IPS-15b (cell line): Measurements from ENCODE around the gene PTPRN2.

ENCODE experiments used
- H3K27me3 ChIP-seq: one replicate; pipeline ENCODE4 v1.6.1; 2013; ENCODE audit warnings: low read length; ENCODE audit not compliant: control insufficient read depth, insufficient read depth
- H3K36me3 ChIP-seq: one replicate; pipeline ENCODE4 v1.6.1; 2013; ENCODE audit warnings: low read length; ENCODE audit not compliant: control insufficient read depth, insufficient read depth
- H3K4me1 ChIP-seq: one replicate; pipeline ENCODE4 v1.6.1; 2013; ENCODE audit warnings: mild to moderate bottlenecking, low read length; ENCODE audit not compliant: control insufficient read depth, insufficient read depth
- H3K4me3 ChIP-seq: one replicate; pipeline ENCODE4 v1.5.1; 2013; ENCODE audit warnings: low read depth, low read length
- H3K9ac ChIP-seq: one replicate; pipeline ENCODE4 v1.6.1; 2013; ENCODE audit warnings: low read depth, mild to moderate bottlenecking, low read length
- H3K9me3 ChIP-seq: one replicate; pipeline ENCODE4 v1.6.1; 2013; ENCODE audit warnings: mild to moderate bottlenecking, low read length; ENCODE audit not compliant: control insufficient read depth, insufficient read depth

Gene PTPRN2

DNA sequence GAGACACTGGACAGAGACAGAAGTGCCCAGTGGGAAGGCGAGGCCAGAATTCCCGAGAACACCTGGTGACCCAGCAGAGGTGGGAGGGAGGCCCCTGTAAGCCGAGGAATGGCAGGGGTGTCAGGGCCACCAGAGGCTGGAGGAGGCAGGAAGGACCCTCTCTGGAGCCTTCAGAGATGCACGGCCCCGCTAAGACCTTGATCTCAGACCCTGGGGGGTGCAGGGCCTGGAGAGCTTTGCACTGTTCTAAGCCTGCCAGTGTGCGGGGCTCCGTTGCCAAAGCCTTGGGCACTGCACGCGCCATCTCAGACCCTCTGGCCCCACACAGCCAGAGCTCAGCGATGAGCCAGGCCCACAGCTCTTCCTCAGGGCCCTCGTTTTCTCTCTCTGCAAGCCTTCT lies 557.1 kb downstream of the PTPRN2 start:
- Histone ChIP-seq H3K4me1 (no peaks in the 10 kb centered on the region), H3K9ac (no peak overlapping the region), H3K4me3 (no peak overlapping the region), H3K36me3 (peaks cover 4% of the 10 kb centered on the region), H3K9me3 (no peaks in the 10 kb centered on the region), H3K27me3 (no peaks in the 10 kb centered on the region)

DNA sequence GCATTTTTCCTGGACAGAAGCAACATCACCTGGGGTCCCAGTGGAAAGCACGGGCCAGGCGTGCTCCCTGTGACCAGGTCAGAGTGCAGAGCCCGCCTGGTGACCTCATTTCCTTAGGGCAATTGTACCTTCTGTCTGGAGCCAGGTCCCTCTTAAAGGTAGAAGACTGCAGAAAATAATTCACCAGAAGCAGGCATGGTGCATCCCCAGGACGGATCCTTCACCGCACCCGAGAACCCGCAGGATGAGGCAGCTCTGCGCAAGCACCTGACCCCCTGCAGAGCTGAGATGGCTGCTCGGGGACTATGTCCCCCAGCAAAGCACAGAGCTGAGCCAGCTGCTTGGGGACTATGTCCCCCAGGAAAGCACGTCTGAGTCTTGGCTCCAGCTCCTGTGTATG lies 557.6 kb downstream of the PTPRN2 start:
- no peak overlapping the region for H3K9ac ChIP-seq
- no peaks in the 10 kb centered on the region for H3K9me3 ChIP-seq
- H3K36me3 ChIP-seq, result peaks cover 4% of the 10 kb centered on the region
- no peak overlapping the region for H3K4me3 ChIP-seq
- H3K27me3 ChIP-seq, result no peaks in the 10 kb centered on the region
- H3K4me1 ChIP-seq, result no peaks in the 10 kb centered on the region

DNA sequence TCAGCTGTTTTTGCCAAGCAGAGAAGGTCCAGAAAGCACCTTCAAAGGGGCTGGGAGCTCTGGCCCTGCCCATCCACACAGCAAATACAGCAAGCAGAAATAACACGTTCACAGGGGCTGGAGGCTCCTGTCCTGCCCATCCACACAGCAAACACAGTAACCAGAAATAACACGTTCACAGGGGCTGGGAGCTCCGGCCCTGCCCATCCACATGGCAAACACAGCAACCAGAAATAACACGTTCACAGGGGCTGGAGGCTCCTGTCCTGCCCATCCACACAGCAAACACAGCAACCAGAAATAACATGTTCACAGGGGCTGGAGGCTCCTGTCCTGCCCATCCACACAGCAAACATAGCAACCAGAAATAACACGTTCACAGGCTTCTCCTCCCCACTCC lies 558.1 kb downstream of the PTPRN2 start:
- Histone ChIP-seq H3K27me3 (no peaks in the 10 kb centered on the region), H3K4me1 (no peaks in the 10 kb centered on the region), H3K36me3 (peaks cover 4% of the 10 kb centered on the region), H3K4me3 (no peak overlapping the region), H3K9me3 (no peaks in the 10 kb centered on the region), H3K9ac (no peak overlapping the region)

DNA sequence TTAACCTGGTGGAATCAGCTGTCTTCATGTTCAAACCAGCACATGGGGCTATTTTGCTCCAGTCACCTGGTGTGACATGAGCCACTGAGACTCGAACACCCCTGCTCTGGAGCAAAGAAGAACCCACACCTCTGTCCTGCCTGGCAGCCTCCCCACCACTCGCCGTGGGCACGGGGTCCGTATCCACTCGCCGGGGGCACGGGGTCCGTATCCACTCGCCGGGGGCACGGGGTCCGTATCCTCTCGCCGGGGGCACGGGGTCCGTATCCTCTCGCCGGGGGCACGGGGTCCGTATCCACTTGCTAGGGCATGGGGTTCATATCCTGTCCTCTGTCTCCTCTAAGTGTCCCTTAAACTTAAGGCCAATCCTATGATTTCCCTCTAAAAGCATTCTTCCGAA lies 558.7 kb downstream of the PTPRN2 start:
- H3K4me1 ChIP-seq, result no peaks in the 10 kb centered on the region
- H3K27me3 ChIP-seq, result no peaks in the 10 kb centered on the region
- H3K36me3 ChIP-seq, result peaks cover 4% of the 10 kb centered on the region
- H3K9me3 ChIP-seq, result no peaks in the 10 kb centered on the region
- H3K9ac ChIP-seq, result no peak overlapping the region
- no peak overlapping the region for H3K4me3 ChIP-seq

DNA sequence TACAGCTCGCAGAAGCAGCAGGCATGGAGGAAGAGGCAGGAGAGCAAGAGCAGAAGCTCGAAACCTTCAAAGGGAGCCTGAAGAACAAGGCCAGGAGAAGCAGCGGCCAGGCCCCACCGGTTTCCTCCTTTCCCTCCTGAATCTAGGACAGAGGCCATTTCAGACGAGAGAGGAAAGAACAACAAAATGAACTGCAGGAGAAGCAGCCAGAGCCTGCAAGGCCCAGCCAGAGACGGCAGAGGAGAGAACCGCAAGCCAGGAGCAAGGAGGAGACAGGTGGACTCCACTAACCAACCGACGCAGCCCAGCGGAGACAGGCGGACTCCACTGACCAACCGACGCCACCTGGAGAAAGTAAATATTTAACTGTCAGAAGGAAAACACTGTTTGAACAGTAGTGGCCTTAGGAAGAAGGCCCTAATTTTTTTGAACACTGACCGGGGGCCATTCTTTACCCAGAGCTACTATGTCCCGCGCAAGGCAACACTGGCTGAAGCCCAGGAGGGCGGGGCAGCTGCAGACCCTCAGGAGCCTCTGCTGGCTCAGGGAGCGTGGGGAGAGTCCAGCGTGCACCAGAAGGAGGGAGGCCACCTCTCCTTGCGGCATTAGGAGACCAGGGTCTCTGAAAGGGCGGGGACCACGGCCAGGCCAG lies 559.2 kb downstream of the PTPRN2 start:
- no peak overlapping the region for H3K4me3 ChIP-seq
- no peaks in the 10 kb centered on the region for H3K36me3 ChIP-seq
- no peaks in the 10 kb centered on the region for H3K27me3 ChIP-seq
- no peak overlapping the region for H3K9ac ChIP-seq
- no peaks in the 10 kb centered on the region for H3K9me3 ChIP-seq
- H3K4me1 ChIP-seq, result no peaks in the 10 kb centered on the region

DNA sequence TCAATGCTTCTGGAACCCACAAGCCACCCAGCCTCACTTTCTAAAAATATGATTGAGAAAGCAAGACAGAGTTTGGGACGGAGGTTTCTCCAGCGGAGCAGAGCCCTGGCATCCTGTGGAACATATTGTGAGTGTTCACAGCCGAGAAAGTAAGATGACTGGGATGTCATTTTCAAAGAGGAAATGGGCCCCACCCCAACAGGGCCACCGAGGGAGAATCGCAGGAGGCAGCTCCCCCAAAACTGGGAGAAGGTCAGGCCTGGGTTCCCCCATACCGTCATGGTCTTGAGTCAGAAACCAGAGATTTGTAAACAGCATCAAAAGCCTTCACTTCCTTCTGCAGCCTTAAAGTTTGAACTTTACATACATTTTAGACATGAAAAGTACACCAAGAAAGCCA lies 560.0 kb downstream of the PTPRN2 start:
- Histone ChIP-seq H3K27me3 (no peaks in the 10 kb centered on the region), H3K4me1 (no peaks in the 10 kb centered on the region), H3K36me3 (no peaks in the 10 kb centered on the region), H3K9ac (no peak overlapping the region), H3K4me3 (no peak overlapping the region), H3K9me3 (no peaks in the 10 kb centered on the region)

DNA sequence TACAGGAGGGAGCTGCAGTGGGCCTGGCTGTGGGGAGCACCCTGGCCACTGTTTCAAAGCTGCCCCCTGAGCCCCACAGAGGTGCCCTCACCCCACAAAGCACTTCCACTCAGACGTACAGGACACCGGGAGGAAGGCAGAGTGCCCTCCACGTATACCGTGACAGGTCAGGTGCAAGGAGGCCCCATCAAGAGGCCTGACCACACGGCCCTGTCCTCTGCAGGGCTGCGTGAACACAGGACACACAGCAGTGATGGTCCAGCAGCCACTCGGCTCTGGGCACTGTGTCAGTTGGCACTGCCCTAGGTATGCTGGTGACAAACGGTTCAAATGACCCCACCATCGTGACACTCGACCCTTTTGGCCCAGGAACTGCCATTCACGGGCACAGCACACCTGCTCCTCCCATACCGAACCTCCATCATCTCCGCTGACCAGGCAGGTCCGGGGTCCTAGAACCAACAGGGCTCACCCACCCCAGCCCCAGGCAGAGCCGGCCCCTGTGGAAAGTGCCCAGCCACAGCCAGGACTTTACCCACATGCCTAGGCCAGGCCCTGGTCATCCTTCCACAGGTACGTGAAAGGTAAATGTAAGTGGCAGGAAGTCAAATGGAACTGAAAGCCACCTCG lies 560.9 kb downstream of the PTPRN2 start:
- no peaks in the 10 kb centered on the region for H3K27me3 ChIP-seq
- H3K4me3 ChIP-seq, result no peak overlapping the region
- no peaks in the 10 kb centered on the region for H3K36me3 ChIP-seq
- H3K9me3 ChIP-seq, result no peaks in the 10 kb centered on the region
- no peak overlapping the region for H3K9ac ChIP-seq
- H3K4me1 ChIP-seq, result no peaks in the 10 kb centered on the region

DNA sequence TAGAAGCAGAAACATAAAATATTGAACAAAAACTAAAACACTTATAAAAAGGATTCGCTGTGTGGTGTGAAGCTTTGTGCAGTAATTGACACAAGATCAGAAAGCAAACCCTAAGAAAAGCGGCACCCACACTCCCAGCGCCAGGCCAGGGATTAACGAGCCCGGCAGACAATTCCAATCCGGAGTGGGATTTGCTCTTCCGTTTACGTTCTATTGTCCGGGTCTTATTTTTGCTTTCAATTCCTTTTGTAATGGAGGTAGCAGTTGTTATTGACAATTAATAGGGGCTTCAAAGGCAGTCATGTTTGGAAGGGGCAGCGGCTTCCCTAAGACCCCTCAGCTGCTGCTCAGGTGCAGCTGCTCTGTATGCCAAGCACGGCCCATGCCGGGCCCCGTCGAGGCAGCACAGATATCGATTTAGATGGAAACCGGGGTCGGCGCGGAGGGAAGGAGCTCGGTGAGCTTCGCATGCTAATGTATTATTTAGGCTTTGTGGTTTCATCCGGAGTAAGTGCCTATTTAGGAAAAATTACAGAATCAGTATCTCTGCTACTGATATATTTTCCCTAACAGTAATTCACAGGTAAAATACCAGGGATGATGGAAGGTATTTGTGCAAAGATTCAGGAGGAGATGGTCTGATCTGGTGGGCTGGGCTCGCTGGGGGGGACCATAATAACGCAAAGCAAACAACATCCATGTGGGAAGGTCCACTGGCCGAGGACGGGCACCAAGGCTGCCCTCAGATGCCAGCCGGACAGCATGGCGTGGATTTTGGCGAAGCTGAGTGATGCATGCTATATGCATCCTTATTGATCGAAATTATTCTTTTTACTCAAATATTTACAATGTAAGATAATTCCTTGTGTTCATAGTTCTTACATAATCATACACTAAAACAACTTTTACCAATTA lies 561.7 kb downstream of the PTPRN2 start:
- H3K27me3 ChIP-seq, result no peaks in the 10 kb centered on the region
- H3K36me3 ChIP-seq, result no peaks in the 10 kb centered on the region
- H3K4me1 ChIP-seq, result peaks cover under 1% of the 10 kb centered on the region
- no peaks in the 10 kb centered on the region for H3K9me3 ChIP-seq
- H3K9ac ChIP-seq, result no peak overlapping the region
- H3K4me3 ChIP-seq, result no peak overlapping the region

DNA sequence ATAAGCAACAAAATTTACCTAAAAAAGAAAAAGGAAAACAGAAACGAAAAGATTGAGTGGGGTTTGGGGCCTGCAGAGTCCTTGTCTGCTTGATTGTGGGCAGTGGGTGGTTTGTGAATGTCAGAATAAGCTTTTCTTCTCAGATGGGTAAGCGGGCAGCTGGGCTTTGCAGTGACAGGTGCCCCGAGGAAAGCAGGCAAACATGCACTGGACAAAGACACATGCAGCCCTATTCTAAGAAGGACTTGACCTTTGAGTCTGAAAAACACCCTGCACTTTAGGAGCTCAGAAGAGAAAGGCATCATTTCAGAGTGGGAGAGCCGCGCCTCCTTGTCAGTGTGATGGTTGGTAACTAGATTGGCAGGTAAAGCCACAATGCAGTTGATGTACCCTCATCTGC lies 562.7 kb downstream of the PTPRN2 start:
- Histone ChIP-seq H3K27me3 (no peaks in the 10 kb centered on the region), H3K36me3 (no peaks in the 10 kb centered on the region), H3K9me3 (no peaks in the 10 kb centered on the region), H3K4me3 (no peak overlapping the region), H3K4me1 (peaks cover 2% of the 10 kb centered on the region), H3K9ac (no peak overlapping the region)

DNA sequence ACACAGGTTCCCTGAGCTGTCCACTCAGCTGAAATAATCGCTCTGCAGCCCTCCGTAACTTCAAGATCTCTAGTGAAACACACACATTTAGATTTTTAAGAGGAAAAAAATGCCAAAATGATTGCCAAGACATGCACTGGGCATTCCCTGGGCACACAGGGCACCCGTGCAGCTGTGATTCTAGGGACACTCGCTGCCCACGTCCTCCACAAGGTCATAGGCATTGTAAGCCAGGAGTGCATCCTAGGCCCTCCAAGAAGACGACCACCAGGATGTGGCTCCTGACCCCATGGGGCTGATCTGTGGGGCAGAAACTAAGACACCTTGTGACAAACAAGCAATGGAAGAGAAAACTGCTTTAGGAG lies 563.3 kb downstream of the PTPRN2 start:
- Histone ChIP-seq H3K4me1 (peaks cover 2% of the 10 kb centered on the region), H3K9me3 (no peaks in the 10 kb centered on the region), H3K27me3 (no peaks in the 10 kb centered on the region), H3K9ac (no peak overlapping the region), H3K4me3 (no peak overlapping the region), H3K36me3 (no peaks in the 10 kb centered on the region)

DNA sequence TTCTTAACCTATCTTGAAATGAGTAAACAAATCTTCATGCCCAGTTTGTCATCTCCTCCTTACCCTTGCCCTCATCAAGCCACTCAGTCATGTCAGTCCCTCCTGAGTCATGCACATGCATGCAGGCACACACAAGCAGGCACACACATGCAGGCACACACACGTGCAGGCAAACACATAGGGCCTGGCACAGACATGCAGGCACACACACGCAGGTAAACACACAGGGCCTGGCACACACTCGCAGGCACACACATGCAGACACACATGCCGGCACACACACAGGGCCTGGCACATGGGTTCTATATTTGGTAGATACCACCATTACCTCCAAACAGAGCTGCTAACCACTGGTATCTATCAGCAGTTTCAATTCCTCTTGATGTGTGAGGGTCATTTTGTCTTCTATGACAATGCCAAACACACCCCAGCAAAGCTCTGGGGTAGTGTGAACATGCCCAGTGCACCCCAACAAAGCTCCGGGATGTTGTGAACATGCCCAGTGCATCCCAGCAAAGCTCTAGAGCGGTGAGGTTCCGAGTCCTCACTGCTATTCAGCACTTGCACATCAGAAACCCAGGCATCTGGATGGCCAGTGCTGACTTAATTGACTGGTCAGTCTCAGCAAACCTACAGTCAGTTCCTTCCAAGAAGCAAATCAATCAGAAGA lies 563.8 kb downstream of the PTPRN2 start:
- Histone ChIP-seq H3K4me1 (peaks cover 2% of the 10 kb centered on the region), H3K9ac (no peak overlapping the region), H3K27me3 (no peaks in the 10 kb centered on the region), H3K9me3 (no peaks in the 10 kb centered on the region), H3K4me3 (no peak overlapping the region), H3K36me3 (no peaks in the 10 kb centered on the region)
